Progenitor cell of endocrine pancreas (in vitro differentiated cells): Measurements from ENCODE around the gene DDX42. TPM values are rescaled to one million over a fixed set of nuclear protein-coding genes. Genes with fewer than 3 reads are reported as not detected.

Source experiments
- DNase-seq: peaks from one replicate; pipeline ENCODE4 v3.0.0; 2021; ENCODE audit warnings: low spot score; ENCODE audit not compliant: unreplicated experiment
- H3K27ac Mint-ChIP-seq: 2 replicates; pipeline ENCODE4 v1.8.0; 2021; ENCODE audit warnings: mild to moderate bottlenecking, moderate library complexity, mixed read lengths
- H3K27me3 Mint-ChIP-seq: 2 replicates; pipeline ENCODE4 v1.8.0; 2021; ENCODE audit warnings: mixed read lengths
- H3K36me3 Mint-ChIP-seq: 2 replicates; pipeline ENCODE4 v1.8.0; 2022; ENCODE audit warnings: mixed read lengths; ENCODE audit not compliant: insufficient read depth
- H3K4me1 Mint-ChIP-seq: 2 replicates; pipeline ENCODE4 v1.8.0; 2021; ENCODE audit warnings: low read depth, mixed read lengths
- H3K4me3 Mint-ChIP-seq: 2 replicates; pipeline ENCODE4 v1.8.0; 2021; ENCODE audit warnings: low read depth, mild to moderate bottlenecking, moderate library complexity, mixed read lengths
- H3K9me3 Mint-ChIP-seq: 2 replicates; pipeline ENCODE4 v1.8.0; 2021; ENCODE audit warnings: low read depth, mixed read lengths
- total RNA-seq: library from RNA; stranded (reverse); gene quantifications from 2 replicates; pipeline ENCODE4 v1.2.1, GENCODE V29; 2021
- TF ChIP-seq, protein P1 (sequence below): fragments of 200-600 bp; sonication (generic); IDR thresholded peaks from one replicate; pipeline ENCODE4 v1.5.0; 2021; ENCODE audit warnings: antibody characterized with exemption, mild to moderate bottlenecking; ENCODE audit not compliant: unreplicated experiment

DDX42 gene
- total RNA-seq, 1 donor from 2014 or later, result 189 TPM

DNA sequence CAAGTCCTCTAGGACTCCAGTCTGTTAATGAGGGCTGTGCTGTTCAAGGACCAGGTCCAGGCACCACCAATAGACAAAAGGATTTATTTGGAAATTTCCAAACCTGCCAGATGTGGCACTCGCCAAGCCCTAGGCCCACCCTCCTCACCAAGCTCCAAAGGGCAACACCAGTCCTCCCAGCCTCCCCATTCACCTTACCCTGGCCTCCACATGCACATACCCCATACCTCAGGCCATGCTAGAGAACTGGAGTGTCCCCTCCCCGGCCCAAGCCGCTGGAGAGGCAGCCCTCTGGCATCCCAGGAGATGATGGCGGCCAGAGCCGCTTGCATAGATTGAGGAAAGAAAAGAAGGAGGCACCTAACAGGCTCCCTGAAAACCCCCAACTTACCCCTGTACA is 58.0 kb downstream of the DDX42 start:
- H3K4me1 Mint-ChIP-seq, result peaks cover 9% of the 10 kb centered on the region
- no peak overlapping the region for H3K4me3 Mint-ChIP-seq
- TF ChIP-seq, protein P1, sequence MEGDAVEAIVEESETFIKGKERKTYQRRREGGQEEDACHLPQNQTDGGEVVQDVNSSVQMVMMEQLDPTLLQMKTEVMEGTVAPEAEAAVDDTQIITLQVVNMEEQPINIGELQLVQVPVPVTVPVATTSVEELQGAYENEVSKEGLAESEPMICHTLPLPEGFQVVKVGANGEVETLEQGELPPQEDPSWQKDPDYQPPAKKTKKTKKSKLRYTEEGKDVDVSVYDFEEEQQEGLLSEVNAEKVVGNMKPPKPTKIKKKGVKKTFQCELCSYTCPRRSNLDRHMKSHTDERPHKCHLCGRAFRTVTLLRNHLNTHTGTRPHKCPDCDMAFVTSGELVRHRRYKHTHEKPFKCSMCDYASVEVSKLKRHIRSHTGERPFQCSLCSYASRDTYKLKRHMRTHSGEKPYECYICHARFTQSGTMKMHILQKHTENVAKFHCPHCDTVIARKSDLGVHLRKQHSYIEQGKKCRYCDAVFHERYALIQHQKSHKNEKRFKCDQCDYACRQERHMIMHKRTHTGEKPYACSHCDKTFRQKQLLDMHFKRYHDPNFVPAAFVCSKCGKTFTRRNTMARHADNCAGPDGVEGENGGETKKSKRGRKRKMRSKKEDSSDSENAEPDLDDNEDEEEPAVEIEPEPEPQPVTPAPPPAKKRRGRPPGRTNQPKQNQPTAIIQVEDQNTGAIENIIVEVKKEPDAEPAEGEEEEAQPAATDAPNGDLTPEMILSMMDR, result no peak
- no peak for DNase-seq
- H3K27ac Mint-ChIP-seq, result peak overlapping the region; percentile 77
- H3K36me3 Mint-ChIP-seq, result peaks cover 21% of the 10 kb centered on the region
- no peaks in the 10 kb centered on the region for H3K27me3 Mint-ChIP-seq
- H3K9me3 Mint-ChIP-seq, result no peaks in the 10 kb centered on the region

DNA sequence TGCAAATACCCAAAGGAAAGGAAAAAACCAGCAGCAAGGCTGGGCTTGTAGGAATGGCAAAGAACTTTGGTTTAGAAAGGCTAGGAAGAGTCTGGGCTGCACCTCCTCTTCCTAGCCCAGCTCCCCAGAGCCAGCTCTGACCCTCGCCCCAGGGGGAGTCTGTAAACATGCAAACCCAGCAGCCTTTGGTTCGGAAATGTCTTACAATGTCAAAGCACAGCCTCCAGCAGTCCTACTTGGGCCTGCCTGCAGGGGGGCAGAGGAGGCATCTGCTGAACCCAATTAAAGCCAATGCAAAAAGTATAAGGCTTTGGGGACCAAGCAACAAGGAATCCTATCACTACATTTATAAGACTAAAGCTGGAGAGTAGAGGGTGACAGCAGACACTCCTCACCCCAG is 58.5 kb downstream of the DDX42 start:
- Mint-ChIP-seq H3K4me1 (peaks cover 8% of the 10 kb centered on the region), H3K9me3 (no peaks in the 10 kb centered on the region), H3K27me3 (no peaks in the 10 kb centered on the region), H3K27ac (peak overlapping the region; percentile 77), H3K4me3 (no peak overlapping the region), H3K36me3 (peaks cover 23% of the 10 kb centered on the region)
- TF ChIP-seq, protein P1, result no peak
- no peak for DNase-seq

DNA sequence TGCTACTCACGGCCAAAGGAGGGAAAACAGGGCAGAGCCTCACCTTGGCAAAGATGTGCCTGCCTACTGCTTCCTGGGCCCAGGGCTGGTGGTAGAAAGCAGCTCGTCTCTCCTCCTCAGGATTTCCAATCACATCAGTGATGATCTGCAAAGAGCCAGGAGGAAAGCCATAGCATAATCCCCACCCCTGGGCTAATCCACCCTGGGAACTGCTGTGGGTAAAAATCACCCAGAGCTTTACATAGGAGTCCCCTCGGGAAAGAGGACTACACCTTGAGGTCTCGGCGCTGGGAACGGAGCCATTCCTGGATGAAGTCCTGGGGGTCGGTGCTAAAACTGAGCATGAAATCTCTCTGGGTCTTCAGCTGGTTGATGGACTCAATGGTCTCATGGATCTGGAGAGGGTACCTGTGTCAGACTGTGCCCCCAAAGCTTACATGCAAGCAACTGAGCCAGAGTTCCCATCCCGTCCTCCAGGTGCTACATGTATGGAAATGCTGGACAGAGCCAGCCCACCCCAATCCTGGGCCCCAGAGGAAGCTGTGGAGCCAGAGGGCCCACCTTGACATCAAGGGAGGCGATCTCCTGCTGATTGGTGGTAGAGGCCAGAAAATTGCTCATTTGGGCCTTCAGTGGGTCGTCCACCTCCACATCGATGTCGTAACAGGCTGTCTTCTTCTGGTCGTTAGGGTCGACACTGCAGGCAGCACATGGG is 59.2 kb downstream of the DDX42 start:
- peaks cover 4% of the 10 kb centered on the region for H3K4me1 Mint-ChIP-seq
- no peaks in the 10 kb centered on the region for H3K9me3 Mint-ChIP-seq
- peaks cover 23% of the 10 kb centered on the region for H3K36me3 Mint-ChIP-seq
- no peak for DNase-seq
- no peaks in the 10 kb centered on the region for H3K27me3 Mint-ChIP-seq
- H3K4me3 Mint-ChIP-seq, result no peak overlapping the region
- TF ChIP-seq, protein P1, result no peak
- no peak overlapping the region for H3K27ac Mint-ChIP-seq

DNA sequence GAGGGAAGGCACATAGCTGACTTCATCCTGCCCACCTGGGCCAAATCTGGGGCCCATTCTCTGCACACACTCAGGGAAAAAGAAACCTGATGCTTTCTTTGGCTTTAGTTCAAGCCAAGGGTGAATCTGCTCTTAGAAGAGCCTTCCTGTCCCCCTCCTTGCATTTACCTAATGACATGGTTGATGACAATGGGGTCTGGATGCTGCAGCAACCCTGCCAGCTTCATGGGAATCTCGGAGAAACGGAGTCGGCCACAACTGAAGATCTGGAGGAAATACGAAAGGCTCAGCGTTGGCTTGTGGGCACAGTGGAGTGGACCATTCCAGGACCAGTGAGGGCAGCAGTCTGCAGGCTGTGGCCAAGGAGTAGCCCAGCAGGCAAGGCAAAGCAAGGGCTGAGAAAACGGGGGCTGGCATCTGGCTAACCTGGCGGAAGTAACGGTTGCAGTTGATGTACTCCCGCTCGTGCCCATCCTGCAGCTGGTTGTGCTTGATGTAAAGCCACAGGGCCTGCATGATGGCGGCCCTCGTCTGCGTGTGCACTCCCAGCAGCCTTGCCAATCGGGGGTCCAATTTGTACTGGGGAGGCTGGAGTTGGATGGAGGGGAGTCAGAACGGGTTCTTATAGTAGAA is 59.9 kb downstream of the DDX42 start:
- Mint-ChIP-seq H3K4me3 (no peak overlapping the region), H3K36me3 (peaks cover 22% of the 10 kb centered on the region), H3K27me3 (no peaks in the 10 kb centered on the region), H3K27ac (no peak overlapping the region), H3K9me3 (no peaks in the 10 kb centered on the region), H3K4me1 (peaks cover 3% of the 10 kb centered on the region)
- TF ChIP-seq, protein P1, result no peak
- no peak for DNase-seq

DNA sequence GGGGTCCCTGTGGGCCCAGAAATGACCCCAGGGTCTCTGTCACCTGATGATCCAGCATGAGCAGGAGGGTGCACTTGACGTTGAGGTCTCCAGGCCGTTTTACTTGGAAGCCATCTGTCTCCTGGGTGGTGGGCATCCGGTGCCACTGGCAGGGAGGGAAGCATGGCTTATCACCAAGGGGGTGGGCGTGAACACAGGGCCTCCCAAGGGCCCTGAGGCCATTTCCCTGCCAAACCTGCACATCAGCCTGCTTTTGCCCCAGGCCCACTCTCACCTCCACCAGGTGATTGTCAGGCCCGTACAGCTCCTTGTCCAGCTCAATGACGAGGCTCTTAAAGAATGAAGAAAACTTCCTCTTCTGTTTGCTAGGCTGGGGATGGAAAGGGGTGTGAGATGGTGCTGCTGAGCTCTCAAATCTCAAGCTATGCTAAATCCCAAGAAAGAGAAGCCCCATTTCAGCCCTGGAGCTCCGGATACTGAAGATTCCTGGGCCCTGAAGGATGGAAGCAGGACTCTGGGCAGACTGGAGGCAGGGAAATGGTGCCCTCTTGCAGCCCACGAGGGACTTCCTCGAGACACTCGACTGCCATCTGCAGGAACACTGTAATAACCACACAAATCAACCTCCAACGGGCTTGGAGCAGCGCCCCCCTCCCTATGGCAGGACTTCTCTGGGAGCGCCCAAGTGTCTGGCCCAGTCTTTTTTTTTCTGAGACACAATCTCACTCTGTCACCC is 60.6 kb downstream of the DDX42 start:
- TF ChIP-seq, protein P1, result peak; percentile 56
- Mint-ChIP-seq H3K9me3 (no peaks in the 10 kb centered on the region), H3K36me3 (peaks cover 15% of the 10 kb centered on the region), H3K27ac (peak overlapping the region; percentile 49), H3K27me3 (no peaks in the 10 kb centered on the region), H3K4me3 (no peak overlapping the region), H3K4me1 (peaks cover 5% of the 10 kb centered on the region)
- DNase-seq, result no peak
